ENCODE results near the gene MRPS27.

Gene MRPS27

GRCh38 chr5:72290356-72291133 lies 29.5 kb downstream of the MRPS27 start:
- no peak for ATAC-seq

- ATAC-seq: no peak
Measured at GRCh38 chr5:72288924-72289323, 31.1 kb downstream of the MRPS27 start.

GRCh38 chr5:72286798-72287197 lies 33.2 kb downstream of the MRPS27 start:
- ATAC-seq: no peak

GRCh38 chr5:72285424-72285821 lies 34.6 kb downstream of the MRPS27 start:
- ATAC-seq: no peak

GRCh38 chr5:72284559-72285423 lies 35.2 kb downstream of the MRPS27 start:
- no peak for ATAC-seq

GRCh38 chr5:72283358-72283757 lies 36.7 kb downstream of the MRPS27 start:
- ATAC-seq: no peak

GRCh38 chr5:72282878-72283277 lies 37.2 kb downstream of the MRPS27 start:
- no peak for ATAC-seq

- ATAC-seq: no peak
Measured at GRCh38 chr5:72281764-72282499, 38.1 kb downstream of the MRPS27 start.

GRCh38 chr5:72281430-72281763 lies 38.6 kb downstream of the MRPS27 start:
- ATAC-seq: no peak

GRCh38 chr5:72280581-72281069 lies 39.4 kb downstream of the MRPS27 start:
- no peak for ATAC-seq

- no peak for ATAC-seq
Measured at GRCh38 chr5:72276219-72276752, 43.8 kb downstream of the MRPS27 start.

- no peak for ATAC-seq
Measured at GRCh38 chr5:72273547-72273946, 46.5 kb downstream of the MRPS27 start.

- no peak for ATAC-seq
Measured at GRCh38 chr5:72272398-72272797, 47.6 kb downstream of the MRPS27 start.

GRCh38 chr5:72271702-72272101 lies 48.3 kb downstream of the MRPS27 start:
- no peak for ATAC-seq

GRCh38 chr5:72270037-72270436 lies 50.0 kb downstream of the MRPS27 start:
- no peak for ATAC-seq

GRCh38 chr5:72269411-72269780 lies 50.6 kb downstream of the MRPS27 start:
- no peak for ATAC-seq

GRCh38 chr5:72268753-72269410 lies 51.2 kb downstream of the MRPS27 start:
- peak in 1 of 2 donors; percentile 41 for ATAC-seq

GRCh38 chr5:72268260-72268659 lies 51.8 kb downstream of the MRPS27 start:
- ATAC-seq: no peak

- ATAC-seq: no peak
Measured at GRCh38 chr5:72267685-72268084, 52.4 kb downstream of the MRPS27 start.

GRCh38 chr5:72266862-72267261 lies 53.2 kb downstream of the MRPS27 start:
- no peak for ATAC-seq

- no peak for ATAC-seq
Measured at GRCh38 chr5:72265032-72265877, 54.8 kb downstream of the MRPS27 start.
